Uterus (tissue), 2 donors: Measurements from ENCODE around the gene ZNF319.

Source experiments
- CTCF ChIP-seq, 4 experiments: fragments of 200-600 bp in 2 of 4; fragments of 450-650 bp in 2 of 4; sonication (generic) in 2 of 4; IDR thresholded peaks; one replicate each; pipeline ENCODE4 v1.5.1; 2016 to 2019; ENCODE audit warnings: antibody characterized with exemption in 4 of 4, mild to moderate bottlenecking in 2 of 4, moderate library complexity in 1 of 4
- POLR2A ChIP-seq, 2 donors: fragments of 450-650 bp; IDR thresholded peaks; one replicate each; pipeline ENCODE4 v1.6.1; 2016; ENCODE audit warnings: antibody characterized with exemption in 2 of 2, mild to moderate bottlenecking in 1 of 2, moderate library complexity in 1 of 2

GRCh38 chr16:58030136-58030840, 29.8 kb upstream of the ZNF319 start:
- TF ChIP-seq CTCF (IDR thresholded peaks at IDR 0.05) (no peak), POLR2A (IDR thresholded peaks at IDR 0.05) (no peak)
